GM18951 (cell line): ENCODE data around the gene GLRX5.

Source experiments
- POLR2A ChIP-seq: IDR thresholded peaks from 4 replicates; pipeline ENCODE4 v1.6.1; 2011; ENCODE audit warnings: mild to moderate bottlenecking; ENCODE audit not compliant: insufficient read length, insufficient read depth; ENCODE audit errors: extremely low read depth
- in situ Hi-C: fragments of 300-500 bp; cut with MboI; formaldehyde crosslinking; loops from one replicate; pipeline ENCODE4 v1.12.0; 2022; ENCODE audit warnings: low sequenced_read_pairs, mixed read lengths, inconsistent platforms; ENCODE audit not compliant: unreplicated experiment

The GLRX5 gene

GRCh38 chr14:95515596-95516552 is 19.0 kb upstream of the GLRX5 start:
- peak; percentile 69 for TF ChIP-seq POLR2A
- in situ Hi-C loops = no loop called here

- in situ Hi-C loops = no loop called here
- TF ChIP-seq POLR2A = peak; percentile 22
Observed at GRCh38 chr14:95516554-95517181, 18.2 kb upstream of the GLRX5 start, which contains the start of gene SYNE3. SYNE3 (minus strand) TSS chr14:95516650; CDS start chr14:95475821, 40,829 bp downstream.

GRCh38 chr14:95518045-95518751 is 16.7 kb upstream of the GLRX5 start:
- in situ Hi-C loops = no loop called here

GRCh38 chr14:95519699-95520098 is 15.2 kb upstream of the GLRX5 start:
- in situ Hi-C loops = no loop called here
- TF ChIP-seq POLR2A = peak; percentile 35

More at GRCh38 chr14:95518045-95518751, 16.7 kb upstream of the GLRX5 start:
- TF ChIP-seq POLR2A = no peak

- in situ Hi-C loops = no loop called here
- no peak for TF ChIP-seq POLR2A
Observed at GRCh38 chr14:95520346-95520745, 14.5 kb upstream of the GLRX5 start.

GRCh38 chr14:95521001-95521400 is 13.8 kb upstream of the GLRX5 start:
- TF ChIP-seq POLR2A = no peak
- in situ Hi-C loops = no loop called here

GRCh38 chr14:95522116-95522515 is 12.7 kb upstream of the GLRX5 start:
- in situ Hi-C loops = no loop called here
- no peak for TF ChIP-seq POLR2A

- in situ Hi-C loops = no loop called here
- no peak for TF ChIP-seq POLR2A
Observed at GRCh38 chr14:95522556-95522955, 12.3 kb upstream of the GLRX5 start.

GRCh38 chr14:95523051-95523814 is 11.6 kb upstream of the GLRX5 start:
- in situ Hi-C loops = no loop called here
- TF ChIP-seq POLR2A = no peak

- no peak for TF ChIP-seq POLR2A
- in situ Hi-C loops = no loop called here
Observed at GRCh38 chr14:95523815-95524448, 10.9 kb upstream of the GLRX5 start.

GRCh38 chr14:95524706-95525512 is 9.9 kb upstream of the GLRX5 start:
- TF ChIP-seq POLR2A = no peak
- in situ Hi-C loops = loop anchor here (5.0 kb wide), 1 partner anchor 83 kb away; no protein-coding TSS in a partner anchor

- in situ Hi-C loops = loop anchor here (5.0 kb wide), 1 partner anchor 84 kb away; no protein-coding TSS in a partner anchor
- TF ChIP-seq POLR2A = no peak
Observed at GRCh38 chr14:95525999-95526398, 8.9 kb upstream of the GLRX5 start.
